Astrocyte (in vitro differentiated cells and primary cell): ENCODE measurements around the gene DNASE2. TPM values are rescaled to one million over a fixed set of nuclear protein-coding genes. Genes with fewer than 3 reads are reported as not detected.

ENCODE experiments used
- DNase-seq: peaks from one replicate; pipeline ENCODE4 v3.0.0-alpha.2; 2010; ENCODE audit warnings: low read depth
- FAIRE-seq: peaks from 2 replicates; lab custom pipeline; 2011; peaks lifted over from hg19 to GRCh38; lab: Jason Lieb, UNC
- H2AFZ ChIP-seq: 2 replicates; pipeline ENCODE4 v1.6.0; 2012; ENCODE audit warnings: low read depth, low read length, inconsistent platforms
- H3K27ac ChIP-seq: 2 replicates; pipeline ENCODE4 v1.5.1; 2011; ENCODE audit warnings: low read depth, low read length, inconsistent platforms
- H3K27me3 ChIP-seq: 2 replicates; pipeline ENCODE4 v1.6.0; 2011; ENCODE audit warnings: low read length, inconsistent platforms; ENCODE audit not compliant: insufficient read depth
- H3K36me3 ChIP-seq: 2 replicates; pipeline ENCODE4 v1.5.1; 2011; ENCODE audit warnings: low read length, inconsistent platforms; ENCODE audit not compliant: insufficient read depth
- H3K4me1 ChIP-seq: 2 replicates; pipeline ENCODE4 v1.5.1; 2011; ENCODE audit warnings: low read length, inconsistent platforms; ENCODE audit not compliant: insufficient read depth
- H3K4me2 ChIP-seq: 2 replicates; pipeline ENCODE4 v1.6.0; 2012; ENCODE audit warnings: low read length, inconsistent platforms
- H3K4me3 ChIP-seq: 2 replicates; pipeline ENCODE4 v1.5.1; 2011; ENCODE audit warnings: low read depth, mild to moderate bottlenecking, low read length, inconsistent platforms; ENCODE audit not compliant: insufficient read depth
- H3K79me2 ChIP-seq: 2 replicates; pipeline ENCODE4 v1.6.0; 2012; ENCODE audit warnings: mild to moderate bottlenecking, low read length, inconsistent platforms; ENCODE audit not compliant: insufficient read depth
- H3K9ac ChIP-seq: 2 replicates; pipeline ENCODE4 v1.6.0; 2012; ENCODE audit warnings: mild to moderate bottlenecking, low read length, inconsistent platforms
- H3K9me3 ChIP-seq: 2 replicates; pipeline ENCODE4 v1.5.1; 2012; ENCODE audit warnings: low read depth, mild to moderate bottlenecking, low read length, inconsistent platforms; ENCODE audit not compliant: insufficient read depth
- H4K20me1 ChIP-seq: 2 replicates; pipeline ENCODE4 v1.6.0; 2012; ENCODE audit warnings: low read length, inconsistent platforms; ENCODE audit not compliant: insufficient read depth
- H3K27ac Mint-ChIP-seq: one replicate; pipeline ENCODE4 v1.8.0; 2021; ENCODE audit warnings: mild to moderate bottlenecking, mixed read lengths; ENCODE audit not compliant: unreplicated experiment
- H3K27me3 Mint-ChIP-seq: one replicate; pipeline ENCODE4 v1.8.0; 2021; ENCODE audit warnings: low read depth, mixed read lengths; ENCODE audit not compliant: unreplicated experiment
- H3K36me3 Mint-ChIP-seq: one replicate; pipeline ENCODE4 v1.8.0; 2021; ENCODE audit warnings: low read depth, mixed read lengths; ENCODE audit not compliant: unreplicated experiment
- H3K4me1 Mint-ChIP-seq: one replicate; pipeline ENCODE4 v1.8.0; 2021; ENCODE audit warnings: low read depth, mixed read lengths; ENCODE audit not compliant: unreplicated experiment
- H3K4me3 Mint-ChIP-seq: one replicate; pipeline ENCODE4 v1.8.0; 2021; ENCODE audit warnings: mild to moderate bottlenecking, moderate library complexity, mixed read lengths; ENCODE audit not compliant: unreplicated experiment
- H3K9me3 Mint-ChIP-seq: one replicate; pipeline ENCODE4 v1.8.0; 2021; ENCODE audit warnings: mild to moderate bottlenecking, mixed read lengths; ENCODE audit not compliant: unreplicated experiment
- CTCF ChIP-seq: IDR thresholded peaks from 2 replicates; pipeline ENCODE4 v1.5.1; 2011; ENCODE audit warnings: low read depth, mild to moderate bottlenecking, inconsistent platforms, low read length, moderate library complexity; ENCODE audit not compliant: insufficient read depth
- EZH2 ChIP-seq: IDR thresholded peaks from 2 replicates; pipeline ENCODE4 v1.6.1; 2012; ENCODE audit warnings: mild to moderate bottlenecking, low read length, inconsistent platforms; ENCODE audit not compliant: insufficient read depth
- total RNA-seq: library from RNA; stranded (reverse); gene quantifications from 2 replicates; pipeline ENCODE4 v1.2.1, GENCODE V29; 2021

The DNASE2 gene
- total RNA-seq, 1 donor from 2014 or later: 33.1 TPM

GRCh38 chr19:12888006-12888603 lies 6.9 kb upstream of the DNASE2 start:
- Histone ChIP-seq H3K9me3 (peaks cover 17% of the 10 kb centered on the region), H4K20me1 (no peaks in the 10 kb centered on the region), H2AFZ (no peak overlapping the region), H3K4me2 (no peak overlapping the region), H3K9ac (no peak overlapping the region), H3K27ac (no peak overlapping the region), H3K4me3 (no peak overlapping the region), H3K79me2 (peaks cover 8% of the 10 kb centered on the region), H3K36me3 (no peaks in the 10 kb centered on the region), H3K4me1 (peaks cover 10% of the 10 kb centered on the region), H3K27me3 (peaks cover 22% of the 10 kb centered on the region)
- no peak for TF ChIP-seq EZH2
- H3K4me1 Mint-ChIP-seq: no peaks in the 10 kb centered on the region
- H3K27ac Mint-ChIP-seq: no peak overlapping the region
- no peaks in the 10 kb centered on the region for H3K9me3 Mint-ChIP-seq
- no peaks in the 10 kb centered on the region for H3K36me3 Mint-ChIP-seq
- FAIRE-seq (no peak), DNase-seq (no peak)
- H3K4me3 Mint-ChIP-seq: no peak overlapping the region
- H3K27me3 Mint-ChIP-seq: peaks cover 35% of the 10 kb centered on the region

GRCh38 chr19:12886969-12887747 lies 5.9 kb upstream of the DNASE2 start, which contains the start of gene KLF1:
TSS of gene KLF1 (minus strand) at chr19:12887201. CDS start at chr19:12887140, 61 bp downstream.
- no peak within 1 kb of the TSS for H3K27ac Mint-ChIP-seq
- peaks cover 17% of the 10 kb centered on the region for H3K9me3 ChIP-seq
- H3K4me3 Mint-ChIP-seq: no peak within 1 kb of the TSS
- peaks cover 8% of the 10 kb centered on the region for H3K79me2 ChIP-seq
- H3K27ac ChIP-seq: no peak within 1 kb of the TSS
- H3K27me3 Mint-ChIP-seq: peaks cover 35% of the 10 kb centered on the region
- no peak within 1 kb of the TSS for H3K4me3 ChIP-seq
- H3K36me3 ChIP-seq: no peaks in the 10 kb centered on the region
- no peak for DNase-seq
- TF ChIP-seq CTCF: no peak
- no peak for TF ChIP-seq EZH2
- no peaks in the 10 kb centered on the region for H3K4me1 Mint-ChIP-seq
- no peak within 1 kb of the TSS for H2AFZ ChIP-seq
- FAIRE-seq: no peak
- H3K4me1 ChIP-seq: peaks cover 10% of the 10 kb centered on the region
- H3K36me3 Mint-ChIP-seq: no peaks in the 10 kb centered on the region
- H3K9ac ChIP-seq: no peak within 1 kb of the TSS
- H3K4me2 ChIP-seq: no peak within 1 kb of the TSS
- peaks cover 22% of the 10 kb centered on the region for H3K27me3 ChIP-seq
- H3K9me3 Mint-ChIP-seq: no peaks in the 10 kb centered on the region
- H4K20me1 ChIP-seq: no peaks in the 10 kb centered on the region

GRCh38 chr19:12886651-12886968 lies 5.4 kb upstream of the DNASE2 start:
- Histone ChIP-seq H3K79me2 (peaks cover 4% of the 10 kb centered on the region), H3K27me3 (peaks cover 22% of the 10 kb centered on the region), H3K36me3 (no peaks in the 10 kb centered on the region), H3K27ac (no peak overlapping the region), H3K4me3 (no peak overlapping the region), H3K9ac (no peak overlapping the region), H2AFZ (no peak overlapping the region), H3K4me1 (peaks cover 6% of the 10 kb centered on the region), H4K20me1 (no peaks in the 10 kb centered on the region), H3K9me3 (peaks cover 17% of the 10 kb centered on the region), H3K4me2 (no peak overlapping the region)
- H3K27me3 Mint-ChIP-seq: peaks cover 35% of the 10 kb centered on the region
- no peak overlapping the region for H3K27ac Mint-ChIP-seq
- no peaks in the 10 kb centered on the region for H3K4me1 Mint-ChIP-seq
- no peak overlapping the region for H3K4me3 Mint-ChIP-seq
- no peak for TF ChIP-seq CTCF
- TF ChIP-seq EZH2: no peak
- no peaks in the 10 kb centered on the region for H3K36me3 Mint-ChIP-seq
- no peaks in the 10 kb centered on the region for H3K9me3 Mint-ChIP-seq
- DNase-seq (no peak), FAIRE-seq (no peak)
